CD14-positive monocyte (primary cell): Measurements from ENCODE around the gene PTGR2. TPM values are rescaled to one million over a fixed set of nuclear protein-coding genes. Genes with fewer than 3 reads are reported as not detected.

ENCODE experiments used
- DNase-seq, 3 donors: peaks; one replicate each; pipeline ENCODE4 v3.0.0-alpha.2; 2011 to 2022
- H2AFZ ChIP-seq: 2 replicates; pipeline ENCODE4 v1.6.0; 2012; ENCODE audit warnings: mild to moderate bottlenecking, low read depth, low read length, inconsistent platforms; ENCODE audit not compliant: insufficient read depth, poor library complexity, severe bottlenecking
- H3K27ac ChIP-seq, 2 donors: 1 replicate in 1 of 2; 2 replicates in 1 of 2; pipeline ENCODE4 v1.5.1; 2012 to 2013; ENCODE audit warnings: low read length in 2 of 2, control low read depth in 1 of 2, inconsistent platforms in 1 of 2, low read depth in 1 of 2, mild to moderate bottlenecking in 1 of 2
- H3K27me3 ChIP-seq, 2 donors: one replicate each; pipeline versions ENCODE4 v1.6.0 to v1.6.1; 2011 to 2013; ENCODE audit warnings: low read length in 2 of 2; ENCODE audit not compliant: control insufficient read depth in 2 of 2, insufficient read depth in 2 of 2
- H3K36me3 ChIP-seq, 2 donors: replicated peaks in 1 of 2; 1 replicate in 1 of 2; 2 replicates in 1 of 2; pipeline versions ENCODE4 v1.5.1 to v1.6.1; 2012 to 2013; ENCODE audit warnings: low read length in 2 of 2, control low read depth in 1 of 2, inconsistent platforms in 1 of 2, mild to moderate bottlenecking in 1 of 2; ENCODE audit not compliant: insufficient read depth in 2 of 2, control insufficient read depth in 1 of 2
- H3K4me1 ChIP-seq, 2 donors: 1 replicate in 1 of 2; 2 replicates in 1 of 2; pipeline versions ENCODE4 v1.5.1 to v1.6.1; 2012 to 2013; ENCODE audit warnings: low read length in 2 of 2, control low read depth in 1 of 2, inconsistent platforms in 1 of 2, mild to moderate bottlenecking in 1 of 2, moderate library complexity in 1 of 2; ENCODE audit not compliant: insufficient read depth in 2 of 2, control insufficient read depth in 1 of 2
- H3K4me2 ChIP-seq: replicated peaks from 2 replicates; pipeline ENCODE3; 2012; ENCODE audit warnings: low read length, moderate library complexity, mild to moderate bottlenecking; ENCODE audit not compliant: poor library complexity, severe bottlenecking; ENCODE audit errors: extremely low read depth
- H3K4me3 ChIP-seq, 3 experiments: fragments of 200-600 bp in 1 of 3; sonication (generic) in 1 of 3; replicated peaks in 1 of 3; 1 replicate in 2 of 3; 2 replicates in 1 of 3; pipeline ENCODE4 v1.5.1; 2011 to 2013; ENCODE audit warnings: low read length in 3 of 3, mild to moderate bottlenecking in 3 of 3, control low read depth in 2 of 3, low read depth in 2 of 3, inconsistent platforms in 1 of 3, moderate library complexity in 1 of 3
- H3K79me2 ChIP-seq: 2 replicates; pipeline ENCODE4 v1.6.0; 2012; ENCODE audit warnings: mild to moderate bottlenecking, control low read depth, inconsistent platforms, low read length, moderate library complexity; ENCODE audit not compliant: insufficient read depth
- H3K9ac ChIP-seq: 2 replicates; pipeline ENCODE4 v1.6.0; 2017; ENCODE audit warnings: low read length, mild to moderate bottlenecking; ENCODE audit not compliant: insufficient read depth, poor library complexity, severe bottlenecking
- H3K9me3 ChIP-seq, 2 donors: replicated peaks in 1 of 2; 1 replicate in 1 of 2; 2 replicates in 1 of 2; pipeline versions ENCODE4 v1.5.1 to v1.6.1; 2012 to 2013; ENCODE audit warnings: low read length in 2 of 2, control low read depth in 1 of 2; ENCODE audit not compliant: control insufficient read depth in 1 of 2, insufficient read depth in 1 of 2
- H4K20me1 ChIP-seq: 2 replicates; pipeline ENCODE4 v1.6.0; 2012; ENCODE audit warnings: mild to moderate bottlenecking, low read length, control low read depth, moderate library complexity; ENCODE audit not compliant: insufficient read depth
- H3K27ac Mint-ChIP-seq, 7 donors: one replicate each; pipeline ENCODE4 v1.8.0; 2020; ENCODE audit warnings: mild to moderate bottlenecking in 7 of 7, mixed read lengths in 7 of 7, moderate library complexity in 6 of 7, inconsistent platforms in 2 of 7
- H3K27me3 Mint-ChIP-seq, 3 donors: one replicate each; pipeline ENCODE4 v1.8.0; 2021 to 2022; ENCODE audit warnings: low read depth in 3 of 3, mild to moderate bottlenecking in 3 of 3, mixed read lengths in 3 of 3, moderate library complexity in 3 of 3, inconsistent platforms in 1 of 3
- H3K36me3 Mint-ChIP-seq, 2 donors: one replicate each; pipeline ENCODE4 v1.8.0; 2020; ENCODE audit warnings: mixed read lengths in 2 of 2, inconsistent platforms in 1 of 2, mild to moderate bottlenecking in 1 of 2
- H3K4me1 Mint-ChIP-seq: one replicate; pipeline ENCODE4 v1.8.0; 2020; ENCODE audit warnings: mild to moderate bottlenecking, mixed read lengths
- H3K4me3 Mint-ChIP-seq, 2 donors: one replicate each; pipeline ENCODE4 v1.8.0; 2020; ENCODE audit warnings: mild to moderate bottlenecking in 2 of 2, mixed read lengths in 2 of 2, moderate library complexity in 1 of 2
- H3K9me3 Mint-ChIP-seq, 7 donors: one replicate each; pipeline ENCODE4 v1.8.0; 2020 to 2022; ENCODE audit warnings: mixed read lengths in 7 of 7, mild to moderate bottlenecking in 6 of 7, moderate library complexity in 6 of 7, inconsistent platforms in 2 of 7
- CTCF ChIP-seq: fragments of 200-600 bp; IDR thresholded peaks from one replicate; pipeline ENCODE4 v1.8.0; 2022; ENCODE audit warnings: antibody characterized with exemption, mild to moderate bottlenecking
- whole genome bisulfite sequencing: methylation state at CpG from one replicate; pipeline ENCODE4 v1.1.5; 2013; ENCODE audit warnings: missing lambda C conversion rate; ENCODE audit not compliant: insufficient coverage; 5-methylcytosine and 5-hydroxymethylcytosine counted together
- intact Hi-C, 2 donors: fragments of 100-400 bp; cut with micrococcal nuclease; formaldehyde crosslinking; loops; one replicate each; pipeline versions ENCODE4 v1.15.0 to v1.15.1; 2023
- polyA plus RNA-seq, 3 donors: library from polyadenylated mRNA; depleted of rRNA in 1 of 3; unstranded in 2 of 3; stranded (reverse) in 1 of 3; fragments of 300-500 nt in 2 of 3; fragments of >200 nt in 1 of 3; fragmentation: Illumina TruSeq in 2 of 3; gene quantifications; 1 replicate in 2 of 3; 2 replicates in 1 of 3; pipeline ENCODE4 v1.2.3, GENCODE V29; 2012 to 2021

PTGR2 gene
- polyA plus RNA-seq, 3 donors = 1.1 to 3.8 (median 1.1) TPM

DNA sequence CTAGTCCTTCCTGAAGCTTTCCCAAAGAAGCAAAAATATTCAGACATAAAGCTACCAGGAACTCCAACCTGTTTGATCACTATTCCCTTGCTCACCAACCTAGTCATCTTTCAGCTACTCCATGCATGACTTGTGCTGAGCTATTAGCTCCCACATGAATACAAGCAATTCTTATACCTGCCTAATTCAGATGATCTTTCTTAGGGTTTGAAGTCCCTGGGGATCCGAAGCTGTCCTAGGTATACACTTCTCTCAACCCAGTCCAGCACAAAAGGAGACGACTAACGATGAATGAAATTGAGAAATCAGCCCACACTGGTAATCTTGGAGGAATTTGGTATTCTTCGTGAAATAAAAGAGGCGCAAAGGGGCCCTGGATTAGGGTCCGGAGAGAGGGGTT lies 631 bp upstream of the PTGR2 start:
- peaks cover 0 to 3% (median 0%) of the 10 kb centered on the region in 7 donors for H3K9me3 Mint-ChIP-seq
- Histone ChIP-seq H3K36me3 (no peaks in the 10 kb centered on the region), H3K9me3 (no peaks in the 10 kb centered on the region), H2AFZ (peak overlapping the region; percentile 89), H3K27ac (peak overlapping the region; percentile 83 to 92), H3K4me1 (peaks cover 18 to 23% of the 10 kb centered on the region in 2 donors), H3K79me2 (no peaks in the 10 kb centered on the region), H3K4me2 (peak overlapping the region; percentile 84), H3K4me3 (peak overlapping the region; percentile 52 to 88 (median 75)), H4K20me1 (no peaks in the 10 kb centered on the region), H3K9ac (peak overlapping the region; percentile 73), H3K27me3 (no peaks in the 10 kb centered on the region)
- H3K27me3 Mint-ChIP-seq = peaks cover 0 to 3% (median under 1%) of the 10 kb centered on the region in 3 donors
- H3K27ac Mint-ChIP-seq = peak overlapping the region in 6 of 7 donors; percentile 98 to 99 (median 98)
- no CpG with 5 or more reads among the region's 6 CpGs for WGBS
- peaks cover 20% of the 10 kb centered on the region for H3K4me1 Mint-ChIP-seq
- no peaks in the 10 kb centered on the region for H3K36me3 Mint-ChIP-seq
- H3K4me3 Mint-ChIP-seq = peak overlapping the region; percentile 91 to 97
- intact Hi-C loops = loop anchor here in 1 of 2 donors (5.0 kb wide), 1 partner anchor 36 kb away; the partner anchor contains the start of gene ZNF410
- no peak for TF ChIP-seq CTCF
- no peak for DNase-seq

DNA sequence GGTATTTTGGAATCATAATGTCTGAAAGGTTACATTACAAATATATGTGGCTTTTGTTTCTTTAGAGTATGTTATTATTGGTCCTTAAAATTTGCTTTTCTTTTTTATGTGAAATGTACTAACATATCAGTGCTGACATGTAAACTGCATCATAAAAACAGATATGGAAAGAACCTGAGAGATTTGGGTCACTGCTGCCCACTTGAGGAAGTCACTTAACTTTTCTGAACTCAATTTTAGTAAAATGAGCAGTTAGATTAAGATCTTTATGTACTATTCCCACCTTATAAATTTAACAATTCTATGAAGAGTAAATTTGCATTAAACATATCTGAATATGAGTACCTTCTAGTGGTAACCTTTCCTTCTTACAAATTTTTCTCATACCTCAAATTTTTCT lies 7.5 kb downstream of the PTGR2 start:
- peaks cover 0 to 6% (median 0%) of the 10 kb centered on the region in 7 donors for H3K9me3 Mint-ChIP-seq
- Histone ChIP-seq H3K9ac (no peak overlapping the region), H3K4me3 (no peak overlapping the region), H3K27me3 (no peaks in the 10 kb centered on the region), H3K36me3 (no peaks in the 10 kb centered on the region), H3K27ac (peak overlapping the region in 1 of 2 donors; percentile 75), H3K9me3 (no peaks in the 10 kb centered on the region), H3K4me2 (peak overlapping the region; percentile 1), H3K4me1 (peaks cover 14% of the 10 kb centered on the region in 2 donors), H4K20me1 (no peaks in the 10 kb centered on the region), H3K79me2 (no peaks in the 10 kb centered on the region), H2AFZ (no peak overlapping the region)
- peaks cover 0 to 2% (median 0%) of the 10 kb centered on the region in 3 donors for H3K27me3 Mint-ChIP-seq
- no peak overlapping the region for H3K4me3 Mint-ChIP-seq
- H3K36me3 Mint-ChIP-seq = no peaks in the 10 kb centered on the region
- peaks cover 21% of the 10 kb centered on the region for H3K4me1 Mint-ChIP-seq
- peak overlapping the region; percentile 70 to 93 (median 84) for H3K27ac Mint-ChIP-seq
- intact Hi-C loops = no loop called here
- TF ChIP-seq CTCF = no peak
- DNase-seq = peak in 2 of 3 donors; percentile 11 to 17
